ENCODE results near the gene STRA6. TPM values are rescaled to one million over a fixed set of nuclear protein-coding genes. Genes with fewer than 3 reads are reported as not detected.

STRA6 gene
- total and polyA plus RNA-seq, 3 donors from 2014 or later, result 4.1 to 14.1 (median 9.3) TPM

- DNase-seq, result no peak
- 85 to 88% methylated on average over 3 to 4 of the region's 4 CpGs for WGBS, 2 donors
- H3K27me3 ChIP-seq, result no peaks in the 10 kb centered on the region
- H3K36me3 ChIP-seq (ENCODE audit: low read depth, missing control alignments), result no peaks in the 10 kb centered on the region
- no peak overlapping the region for H3K27ac ChIP-seq
- intact Hi-C loops (cut with DNase I; ENCODE audit: low total_unique reads), result no loop called here
- peaks cover 8% of the 10 kb centered on the region for H3K4me1 ChIP-seq
- no peak overlapping the region for H3K4me3 ChIP-seq
- no peak for TF ChIP-seq POLR2A (IDR thresholded peaks at IDR 0.05)
- no peak for TF ChIP-seq CTCF (IDR thresholded peaks at IDR 0.05)
- no peaks in the 10 kb centered on the region for H3K9me3 ChIP-seq
Observed at GRCh38 chr15:74193299-74193718, 9.3 kb downstream of the STRA6 start.

- Histone ChIP-seq H3K27me3 (no peaks in the 10 kb centered on the region), H3K4me1 (peaks cover 8% of the 10 kb centered on the region), H3K9me3 (no peaks in the 10 kb centered on the region), H3K36me3 (ENCODE audit: low read depth, missing control alignments) (no peaks in the 10 kb centered on the region), H3K27ac (no peak overlapping the region), H3K4me3 (no peak overlapping the region)
- intact Hi-C loops (cut with DNase I; ENCODE audit: low total_unique reads), result no loop called here
- TF ChIP-seq CTCF (IDR thresholded peaks at IDR 0.05) (no peak), POLR2A (IDR thresholded peaks at IDR 0.05) (no peak)
- DNase-seq, result no peak
- 89 to 92% methylated on average over 5 of the region's 5 CpGs for WGBS, 2 donors
Observed at GRCh38 chr15:74192751-74193150, 9.8 kb downstream of the STRA6 start.

- Histone ChIP-seq H3K27me3 (no peaks in the 10 kb centered on the region), H3K9me3 (no peaks in the 10 kb centered on the region), H3K4me3 (no peak overlapping the region), H3K4me1 (peaks cover 8% of the 10 kb centered on the region), H3K27ac (no peak overlapping the region), H3K36me3 (ENCODE audit: low read depth, missing control alignments) (no peaks in the 10 kb centered on the region)
- WGBS, 2 donors, result 56 to 72% methylated on average over 3 of the region's 3 CpGs
- DNase-seq, result no peak
- TF ChIP-seq CTCF (IDR thresholded peaks at IDR 0.05), result no peak
- no peak for TF ChIP-seq POLR2A (IDR thresholded peaks at IDR 0.05)
- intact Hi-C loops (cut with DNase I; ENCODE audit: low total_unique reads), result no loop called here
Observed at GRCh38 chr15:74191798-74192197, 10.8 kb downstream of the STRA6 start.

- Histone ChIP-seq H3K27me3 (no peaks in the 10 kb centered on the region), H3K4me3 (no peak overlapping the region), H3K9me3 (no peaks in the 10 kb centered on the region), H3K4me1 (no peaks in the 10 kb centered on the region), H3K36me3 (ENCODE audit: low read depth, missing control alignments) (no peaks in the 10 kb centered on the region), H3K27ac (no peak overlapping the region)
- DNase-seq, result no peak
- intact Hi-C loops (cut with DNase I; ENCODE audit: low total_unique reads), result no loop called here
- 92 to 96% methylated on average over 10 to 11 of the region's 11 CpGs for WGBS, 2 donors
- no peak for TF ChIP-seq POLR2A (IDR thresholded peaks at IDR 0.05)
- TF ChIP-seq CTCF (IDR thresholded peaks at IDR 0.05), result no peak
Observed at GRCh38 chr15:74188216-74188615, 14.4 kb downstream of the STRA6 start.

GRCh38 chr15:74185710-74186348 lies 16.8 kb downstream of the STRA6 start:
- no peak for DNase-seq
- Histone ChIP-seq H3K4me3 (no peak overlapping the region), H3K36me3 (ENCODE audit: low read depth, missing control alignments) (no peaks in the 10 kb centered on the region), H3K27me3 (no peaks in the 10 kb centered on the region), H3K9me3 (no peaks in the 10 kb centered on the region), H3K27ac (no peak overlapping the region), H3K4me1 (no peaks in the 10 kb centered on the region)
- WGBS, 2 donors, result 79 to 90% methylated on average over 7 to 8 of the region's 8 CpGs
- TF ChIP-seq CTCF (IDR thresholded peaks at IDR 0.05), result no peak
- no peak for TF ChIP-seq POLR2A (IDR thresholded peaks at IDR 0.05)
- intact Hi-C loops (cut with DNase I; ENCODE audit: low total_unique reads), result no loop called here
